GM18508 (cell line): Measurements from ENCODE around the gene MRPL34.

ENCODE experiments used
- ATAC-seq: cut with Tn5 transposase; IDR thresholded peaks from one replicate; pipeline ENCODE4 v1.9.1; 2021; ENCODE audit warnings: moderate number of reproducible peaks; ENCODE audit not compliant: insufficient read depth, unreplicated experiment

MRPL34 gene

DNA sequence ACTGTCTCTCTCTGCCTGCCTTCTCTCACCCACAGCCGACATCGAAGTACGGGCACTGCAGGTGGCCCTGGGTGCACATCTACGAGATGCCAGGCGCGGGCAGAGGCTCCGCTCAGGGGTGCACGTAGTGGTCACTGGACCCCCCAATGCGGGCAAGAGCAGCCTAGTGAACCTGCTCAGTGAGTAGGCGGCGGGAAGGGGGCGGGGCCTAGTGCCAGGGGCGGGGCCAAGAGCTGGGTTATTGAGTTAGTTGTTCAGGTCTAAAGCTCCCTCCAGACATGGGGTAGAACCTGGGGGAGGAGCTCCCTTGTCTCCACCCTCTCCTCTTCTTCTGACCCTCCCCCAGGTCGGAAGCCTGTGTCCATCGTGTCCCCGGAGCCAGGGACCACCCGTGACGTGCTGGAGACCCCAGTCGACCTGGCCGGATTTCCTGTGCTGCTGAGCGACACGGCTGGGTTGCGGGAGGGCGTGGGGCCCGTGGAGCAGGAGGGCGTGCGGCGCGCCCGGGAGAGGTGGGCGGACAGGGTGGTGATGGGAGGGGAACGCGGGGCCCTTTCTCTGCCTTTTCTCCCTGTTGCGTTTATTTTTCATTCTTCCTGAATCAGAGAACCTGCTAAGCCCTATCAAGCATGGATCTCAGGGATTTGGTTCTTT, 33.5 kb downstream of the MRPL34 start:
- ATAC-seq, result no peak

DNA sequence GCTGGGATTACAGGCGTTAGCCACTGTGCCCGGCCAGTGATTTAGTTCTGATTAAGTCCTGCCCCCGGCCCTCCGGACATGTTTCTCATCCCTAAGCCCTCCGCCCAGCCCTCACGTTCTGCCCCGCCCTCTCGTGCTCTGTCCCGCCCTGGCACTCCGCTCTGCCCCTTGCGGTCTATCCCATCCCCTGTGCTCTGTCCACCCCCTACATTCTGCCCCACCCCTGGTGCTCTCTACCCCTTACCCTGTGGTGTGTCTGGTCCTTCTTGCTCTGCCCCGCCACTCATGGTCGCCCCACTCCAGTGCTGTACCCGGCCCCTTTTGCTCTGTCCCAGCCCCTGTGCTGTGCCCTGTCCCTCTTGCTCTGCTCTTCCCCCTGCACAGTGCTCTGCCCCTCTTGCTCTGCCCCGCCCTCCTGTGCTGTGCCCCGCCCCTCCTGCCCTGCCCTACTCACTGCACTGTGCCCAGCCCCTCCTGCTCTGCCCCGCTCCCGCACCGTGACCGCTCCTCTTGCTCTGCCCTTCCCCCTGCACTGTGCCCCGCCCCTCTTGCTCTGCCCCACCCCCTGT, 34.7 kb downstream of the MRPL34 start:
- no peak for ATAC-seq

- no peak for ATAC-seq
Measured at GRCh38 chr19:17340871-17341357, 35.2 kb downstream of the MRPL34 start.

DNA sequence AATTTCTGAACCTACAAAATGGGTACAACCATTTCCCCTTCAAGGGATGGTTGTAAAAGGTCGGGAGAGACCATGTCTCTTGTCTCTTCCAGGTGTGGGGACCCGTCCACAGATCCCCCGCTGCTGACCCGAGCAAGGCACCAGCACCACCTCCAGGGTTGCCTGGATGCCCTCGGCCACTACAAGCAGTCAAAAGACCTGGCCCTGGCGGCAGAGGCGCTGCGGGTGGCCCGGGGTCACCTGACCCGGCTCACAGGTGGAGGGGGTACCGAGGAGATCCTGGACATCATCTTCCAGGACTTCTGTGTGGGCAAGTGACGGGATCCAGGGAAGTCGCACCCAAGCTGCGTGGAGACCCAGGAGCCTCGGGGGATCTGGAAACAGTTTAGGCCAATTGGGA, 35.7 kb downstream of the MRPL34 start:
- ATAC-seq, result no peak

DNA sequence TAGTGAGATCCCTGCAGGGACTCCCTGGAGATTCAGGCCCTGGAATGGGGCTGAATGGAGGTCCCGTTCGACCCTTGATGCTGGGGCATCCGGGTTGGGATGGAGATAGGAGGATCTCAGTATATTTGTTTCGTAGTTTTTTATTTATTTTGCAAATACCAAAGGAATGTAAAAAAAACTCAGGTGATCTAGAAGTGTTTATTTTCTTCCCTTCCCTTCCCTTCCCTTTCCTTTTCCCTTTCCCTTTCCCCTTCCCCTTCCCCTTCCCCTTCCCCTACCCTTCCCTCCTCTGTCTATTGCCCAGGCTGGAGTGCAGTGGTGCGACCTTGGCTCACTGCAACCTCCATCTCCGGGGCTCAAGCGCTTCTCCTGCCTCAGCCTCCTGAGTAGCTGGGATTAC, 36.2 kb downstream of the MRPL34 start:
- no peak for ATAC-seq

- ATAC-seq, result no peak
Measured at GRCh38 chr19:17346109-17346671, 40.5 kb downstream of the MRPL34 start.

DNA sequence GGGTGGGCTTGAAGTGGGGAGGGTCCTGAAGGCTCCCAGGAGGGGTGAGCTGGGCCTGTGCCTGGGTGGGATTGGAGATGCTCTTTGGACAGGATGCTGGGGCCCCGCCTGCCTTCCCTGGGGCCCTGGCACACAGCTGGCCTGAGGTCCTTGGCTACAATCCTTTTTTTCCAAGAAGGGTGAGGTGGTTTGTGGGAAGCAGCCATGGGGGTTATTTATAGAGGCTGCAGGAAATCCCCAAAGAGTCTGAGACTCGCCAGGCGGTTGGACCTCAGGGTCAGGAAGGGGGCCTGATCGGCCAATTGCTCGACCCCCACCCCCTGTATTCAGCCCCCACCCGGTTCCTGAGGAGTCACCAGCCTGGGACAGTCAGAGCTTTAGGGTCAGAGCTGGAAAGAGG, 41.7 kb downstream of the MRPL34 start:
- no peak for ATAC-seq

GRCh38 chr19:17347877-17348276, 42.2 kb downstream of the MRPL34 start:
- no peak for ATAC-seq

DNA sequence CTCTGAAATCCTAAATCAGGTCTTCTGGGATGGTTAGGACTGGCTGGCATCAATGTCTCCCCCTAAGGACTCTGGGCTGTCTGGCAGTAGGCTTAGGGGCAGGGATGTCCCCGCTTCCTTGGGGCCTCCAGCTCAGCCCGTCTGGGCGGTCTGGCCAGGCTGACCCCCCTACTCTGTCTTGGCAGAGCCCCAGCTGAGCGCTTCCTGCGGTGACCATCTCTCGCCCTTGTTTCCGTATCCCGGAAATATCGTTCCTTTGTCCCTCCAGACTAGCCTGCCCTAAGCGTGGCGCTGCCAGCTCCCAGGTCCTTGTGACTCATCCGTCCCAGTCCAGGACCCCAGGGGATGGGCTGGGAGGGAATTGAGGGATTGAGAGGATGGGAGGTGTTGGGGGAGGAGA, 43.0 kb downstream of the MRPL34 start:
- no peak for ATAC-seq

GRCh38 chr19:17351815-17352435, 46.3 kb downstream of the MRPL34 start:
- no peak for ATAC-seq

DNA sequence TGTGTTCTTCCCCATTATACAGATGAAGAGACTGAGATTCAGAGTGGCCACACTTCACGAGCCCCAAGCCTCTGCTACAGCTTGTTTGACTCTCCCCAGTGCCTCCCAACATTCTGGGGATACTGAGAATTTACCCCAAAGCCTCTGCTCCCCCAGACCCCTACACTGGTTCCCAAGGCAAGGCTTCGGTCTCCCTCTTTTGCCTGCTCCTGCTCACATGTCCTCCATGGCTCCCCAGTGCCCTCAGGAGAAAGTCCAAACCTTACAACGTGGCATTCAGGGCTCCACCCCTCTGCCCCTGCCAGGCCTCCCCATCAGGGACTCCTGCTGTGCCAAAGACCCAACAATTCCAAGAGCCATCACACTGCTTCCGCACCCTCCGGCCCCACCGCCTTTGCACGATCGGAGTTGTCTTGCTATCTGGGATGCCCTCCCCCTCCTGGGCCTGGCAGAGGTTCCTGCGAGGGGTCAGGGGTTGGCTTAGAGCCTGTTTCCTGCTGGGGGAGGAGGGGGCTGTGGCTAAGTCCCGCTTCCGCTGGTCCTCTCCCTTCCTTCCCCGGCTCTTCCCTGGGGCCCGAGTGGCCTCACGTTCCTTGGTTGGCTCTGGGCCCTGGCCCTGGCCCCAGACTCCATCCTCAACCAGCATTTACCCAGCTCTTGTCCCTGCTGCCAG, 47.1 kb downstream of the MRPL34 start:
- no peak for ATAC-seq

GRCh38 chr19:17353386-17353785, 47.7 kb downstream of the MRPL34 start:
- ATAC-seq, result no peak
